SK-N-MC (cell line): ENCODE data around the gene KCND2.

Source experiments
- EZH2 ChIP-seq: fragments of 200-600 bp; sonication (generic); IDR thresholded peaks from one replicate; pipeline ENCODE4 v1.6.1; 2017; ENCODE audit warnings: antibody characterized with exemption
- FOXP2 ChIP-seq: optimal IDR thresholded peaks from 2 replicates; pipeline ENCODE3; 2011; ENCODE audit warnings: mild to moderate bottlenecking, moderate library complexity; ENCODE audit not compliant: insufficient read depth; ENCODE audit errors: extremely low read length, control extremely low read depth
- POLR2AphosphoS5 ChIP-seq: IDR thresholded peaks from 2 replicates; pipeline ENCODE4 v1.6.1; 2012; ENCODE audit warnings: mild to moderate bottlenecking, low read depth, low read length, borderline replicate concordance

DNA sequence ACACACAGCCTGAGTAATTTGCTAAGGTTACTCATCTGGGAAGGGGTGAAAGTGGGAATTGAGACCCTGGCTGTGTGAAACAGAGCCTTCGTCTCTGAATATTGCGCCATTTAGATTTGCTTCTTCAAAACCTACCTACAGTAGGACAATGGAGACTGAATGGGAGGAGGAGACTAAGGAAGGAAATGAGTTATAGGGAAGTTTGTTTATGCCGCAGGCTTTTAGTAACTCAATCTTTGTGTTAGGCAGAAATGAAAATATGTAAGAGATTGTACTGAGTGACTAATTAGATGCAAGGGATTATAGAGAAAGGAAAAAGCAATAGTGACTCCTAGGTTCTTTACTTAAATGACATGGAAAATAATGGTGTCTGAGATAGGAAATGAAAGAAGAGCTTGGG lies 80.2 kb downstream of the KCND2 start:
- TF ChIP-seq EZH2 = no peak
- TF ChIP-seq POLR2AphosphoS5 = no peak
- no peak for TF ChIP-seq FOXP2
